ENCODE measurements around the gene KLHL17.

The KLHL17 gene

GRCh38 chr1:916173-917075 is 44.0 kb upstream of the KLHL17 start:
- TF ChIP-seq EP300 (IDR thresholded peaks at IDR 0.05; ENCODE audit: borderline replicate concordance) = no peak
- TF ChIP-seq FOXM1 (IDR thresholded peaks at IDR 0.05; ENCODE audit: borderline replicate concordance, low read depth) = no peak
- TF ChIP-seq TAF1 (IDR thresholded peaks at IDR 0.05; ENCODE audit: low read depth) = no peak
- TF ChIP-seq EGR1 (IDR thresholded peaks at IDR 0.05) = no peak
- no peak for TF ChIP-seq TEAD4 (IDR thresholded peaks at IDR 0.05)
- TF ChIP-seq MAX (IDR thresholded peaks at IDR 0.05) = no peak

- no peak for TF ChIP-seq TEAD4 (IDR thresholded peaks at IDR 0.05)
- no peak for TF ChIP-seq TCF12 (IDR thresholded peaks at IDR 0.05; ENCODE audit: low read depth)
- TF ChIP-seq YY1 (IDR thresholded peaks at IDR 0.05; ENCODE audit: low read depth) = no peak
- no peak for TF ChIP-seq TAF1 (IDR thresholded peaks at IDR 0.05; ENCODE audit: low read depth)
- TF ChIP-seq ZBTB7A (IDR thresholded peaks at IDR 0.05; ENCODE audit: low read depth) = no peak
- TF ChIP-seq CREB1 (IDR thresholded peaks at IDR 0.05; ENCODE audit: low read depth) = no peak
- no peak for TF ChIP-seq NFIC (IDR thresholded peaks at IDR 0.05)
- TF ChIP-seq, protein P1, sequence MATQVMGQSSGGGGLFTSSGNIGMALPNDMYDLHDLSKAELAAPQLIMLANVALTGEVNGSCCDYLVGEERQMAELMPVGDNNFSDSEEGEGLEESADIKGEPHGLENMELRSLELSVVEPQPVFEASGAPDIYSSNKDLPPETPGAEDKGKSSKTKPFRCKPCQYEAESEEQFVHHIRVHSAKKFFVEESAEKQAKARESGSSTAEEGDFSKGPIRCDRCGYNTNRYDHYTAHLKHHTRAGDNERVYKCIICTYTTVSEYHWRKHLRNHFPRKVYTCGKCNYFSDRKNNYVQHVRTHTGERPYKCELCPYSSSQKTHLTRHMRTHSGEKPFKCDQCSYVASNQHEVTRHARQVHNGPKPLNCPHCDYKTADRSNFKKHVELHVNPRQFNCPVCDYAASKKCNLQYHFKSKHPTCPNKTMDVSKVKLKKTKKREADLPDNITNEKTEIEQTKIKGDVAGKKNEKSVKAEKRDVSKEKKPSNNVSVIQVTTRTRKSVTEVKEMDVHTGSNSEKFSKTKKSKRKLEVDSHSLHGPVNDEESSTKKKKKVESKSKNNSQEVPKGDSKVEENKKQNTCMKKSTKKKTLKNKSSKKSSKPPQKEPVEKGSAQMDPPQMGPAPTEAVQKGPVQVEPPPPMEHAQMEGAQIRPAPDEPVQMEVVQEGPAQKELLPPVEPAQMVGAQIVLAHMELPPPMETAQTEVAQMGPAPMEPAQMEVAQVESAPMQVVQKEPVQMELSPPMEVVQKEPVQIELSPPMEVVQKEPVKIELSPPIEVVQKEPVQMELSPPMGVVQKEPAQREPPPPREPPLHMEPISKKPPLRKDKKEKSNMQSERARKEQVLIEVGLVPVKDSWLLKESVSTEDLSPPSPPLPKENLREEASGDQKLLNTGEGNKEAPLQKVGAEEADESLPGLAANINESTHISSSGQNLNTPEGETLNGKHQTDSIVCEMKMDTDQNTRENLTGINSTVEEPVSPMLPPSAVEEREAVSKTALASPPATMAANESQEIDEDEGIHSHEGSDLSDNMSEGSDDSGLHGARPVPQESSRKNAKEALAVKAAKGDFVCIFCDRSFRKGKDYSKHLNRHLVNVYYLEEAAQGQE (IDR thresholded peaks at IDR 0.05; ENCODE audit: low read depth) = no peak
- no peak for TF ChIP-seq MAX (IDR thresholded peaks at IDR 0.05)
- TF ChIP-seq USF1 (IDR thresholded peaks at IDR 0.05) = no peak
These were observed 43.3 kb upstream of the KLHL17 start for GRCh38 chr1:917076-917459.

GRCh38 chr1:917466-918091 is 42.8 kb upstream of the KLHL17 start:
- TF ChIP-seq ZBTB7A (IDR thresholded peaks at IDR 0.05; ENCODE audit: low read depth) (no peak), EP300 (IDR thresholded peaks at IDR 0.05; ENCODE audit: borderline replicate concordance) (no peak), YY1 (IDR thresholded peaks at IDR 0.05; ENCODE audit: low read depth) (no peak), TEAD4 (IDR thresholded peaks at IDR 0.05) (no peak), EGR1 (IDR thresholded peaks at IDR 0.05) (no peak)

DNA sequence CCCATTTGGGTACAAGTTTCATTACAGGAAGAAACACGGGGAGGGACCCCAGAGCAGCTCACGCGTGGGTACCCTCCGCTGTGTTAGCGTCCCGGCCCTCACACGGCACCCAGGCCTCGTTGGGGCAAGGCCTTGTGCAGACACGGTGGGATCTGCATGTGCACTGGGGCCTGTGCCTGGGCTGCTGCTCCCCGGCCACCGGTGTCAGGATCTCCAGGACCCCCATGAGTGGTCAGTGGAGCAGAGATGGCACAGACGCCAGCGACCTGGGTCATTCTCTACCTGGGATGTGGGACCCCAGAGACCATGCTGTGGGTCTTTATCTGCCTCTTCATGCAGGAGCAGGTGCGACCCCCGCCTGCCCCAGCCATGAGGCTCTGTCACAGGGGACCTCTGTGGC is 42.0 kb upstream of the KLHL17 start:
- no peak for TF ChIP-seq MAX (IDR thresholded peaks at IDR 0.05)
- no peak for TF ChIP-seq TAF1 (IDR thresholded peaks at IDR 0.05; ENCODE audit: low read depth)
- no peak for TF ChIP-seq FOXM1 (IDR thresholded peaks at IDR 0.05; ENCODE audit: borderline replicate concordance, low read depth)
- no peak for TF ChIP-seq CEBPB (IDR thresholded peaks at IDR 0.05)
- TF ChIP-seq ZBTB7A (IDR thresholded peaks at IDR 0.05; ENCODE audit: low read depth) = no peak
- TF ChIP-seq RAD21 (IDR thresholded peaks at IDR 0.05; ENCODE audit: low read depth) = no peak
- no peak for TF ChIP-seq TEAD4 (IDR thresholded peaks at IDR 0.05)
- TF ChIP-seq, protein P1 (IDR thresholded peaks at IDR 0.05; ENCODE audit: low read depth) = no peak
- no peak for TF ChIP-seq TCF12 (IDR thresholded peaks at IDR 0.05; ENCODE audit: low read depth)
- TF ChIP-seq CREB1 (IDR thresholded peaks at IDR 0.05; ENCODE audit: low read depth) = no peak
- TF ChIP-seq EGR1 (IDR thresholded peaks at IDR 0.05) = no peak
- TF ChIP-seq NFIC (IDR thresholded peaks at IDR 0.05) = no peak
- TF ChIP-seq EP300 (IDR thresholded peaks at IDR 0.05; ENCODE audit: borderline replicate concordance) = no peak
- TF ChIP-seq YY1 (IDR thresholded peaks at IDR 0.05; ENCODE audit: low read depth) = no peak

DNA sequence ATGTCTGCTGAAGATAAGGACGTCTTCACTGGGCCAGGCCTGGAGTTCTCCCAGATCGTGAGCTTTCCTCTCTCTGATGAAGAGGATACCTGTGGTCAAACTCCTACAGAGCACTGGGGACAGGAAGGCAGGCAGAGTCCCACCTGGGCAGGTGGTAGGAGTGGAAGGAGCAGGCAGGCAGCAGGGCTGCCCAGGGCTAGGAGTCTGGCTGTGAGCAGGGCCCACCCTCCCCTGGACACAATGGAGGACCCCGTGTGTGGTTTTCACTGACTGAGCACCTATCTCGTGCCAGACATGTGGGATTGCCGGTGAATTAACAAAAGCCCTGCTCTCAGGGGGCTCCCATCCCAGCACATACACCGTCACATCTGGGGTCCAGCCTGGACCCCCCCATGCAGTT is 41.5 kb upstream of the KLHL17 start:
- no peak for TF ChIP-seq EP300 (IDR thresholded peaks at IDR 0.05; ENCODE audit: borderline replicate concordance)
- TF ChIP-seq YY1 (IDR thresholded peaks at IDR 0.05; ENCODE audit: low read depth) = no peak
- no peak for TF ChIP-seq CREB1 (IDR thresholded peaks at IDR 0.05; ENCODE audit: low read depth)
- TF ChIP-seq MAX (IDR thresholded peaks at IDR 0.05) = no peak
- TF ChIP-seq CEBPB (IDR thresholded peaks at IDR 0.05) = no peak
- no peak for TF ChIP-seq NFIC (IDR thresholded peaks at IDR 0.05)
- TF ChIP-seq ZBTB7A (IDR thresholded peaks at IDR 0.05; ENCODE audit: low read depth) = no peak

Measured in Ishikawa (cell line).